ENCODE measurements around the gene LNX1.
"Not testable (repeated sequence)": the region's sequence is repeated elsewhere in the genome, so short reads cannot be mapped to it uniquely, and the experiment has no call there.

The LNX1 gene

GRCh38 chr4:53456178-53456577 lies 135.1 kb downstream of the LNX1 start:
- no peak for DNase-seq

GRCh38 chr4:53455766-53456165 lies 135.5 kb downstream of the LNX1 start:
- no peak for DNase-seq

GRCh38 chr4:53453385-53453784 lies 137.9 kb downstream of the LNX1 start:
- no peak for DNase-seq

- DNase-seq: no peak
Observed at GRCh38 chr4:53450773-53451172, 140.5 kb downstream of the LNX1 start.

GRCh38 chr4:53444954-53445353 lies 146.3 kb downstream of the LNX1 start:
- DNase-seq: no peak

- no peak for DNase-seq
Observed at GRCh38 chr4:53441564-53441963, 149.7 kb downstream of the LNX1 start.

GRCh38 chr4:53436251-53436650 lies 155.0 kb downstream of the LNX1 start:
- DNase-seq: peak; percentile 8

GRCh38 chr4:53432528-53433424 lies 158.5 kb downstream of the LNX1 start:
- no peak for DNase-seq

- peak; percentile 33 for DNase-seq
Observed at GRCh38 chr4:53431052-53431451, 160.2 kb downstream of the LNX1 start.

GRCh38 chr4:53427366-53427765 lies 163.9 kb downstream of the LNX1 start:
- DNase-seq: no peak

- DNase-seq: no peak
Observed at GRCh38 chr4:53424280-53424679, 167.0 kb downstream of the LNX1 start.

- DNase-seq: no peak
Observed at GRCh38 chr4:53422367-53422766, 168.9 kb downstream of the LNX1 start.

GRCh38 chr4:53421791-53422190 lies 169.5 kb downstream of the LNX1 start:
- DNase-seq: no peak

- DNase-seq: no peak
Observed at GRCh38 chr4:53419208-53419607, 172.1 kb downstream of the LNX1 start.

- not testable (repeated sequence) for DNase-seq
Observed at GRCh38 chr4:53409479-53409878, 181.8 kb downstream of the LNX1 start.

Data from MV-4-11 (cell line).